Ramos (cell line): ENCODE results near the gene RPS27L.

Source experiments
- in situ Hi-C: fragments of 300-500 bp; cut with MboI; formaldehyde crosslinking; loops from one replicate; pipeline ENCODE4 v1.14.3; 2022; ENCODE audit warnings: low sequenced_read_pairs; ENCODE audit not compliant: unreplicated experiment

Gene RPS27L

GRCh38 chr15:63188247-63188925 is 31.1 kb upstream of the RPS27L start:
- in situ Hi-C loops: no loop called here

GRCh38 chr15:63187589-63188226 is 30.4 kb upstream of the RPS27L start:
- in situ Hi-C loops: no loop called here

GRCh38 chr15:63186065-63186464 is 28.8 kb upstream of the RPS27L start:
- in situ Hi-C loops: no loop called here

GRCh38 chr15:63185206-63185605 is 27.9 kb upstream of the RPS27L start:
- in situ Hi-C loops: no loop called here

- in situ Hi-C loops: no loop called here
Measured at GRCh38 chr15:63181648-63182047, 24.4 kb upstream of the RPS27L start.

GRCh38 chr15:63180746-63181145 is 23.5 kb upstream of the RPS27L start:
- in situ Hi-C loops: no loop called here

GRCh38 chr15:63178034-63178433 is 20.8 kb upstream of the RPS27L start:
- in situ Hi-C loops: no loop called here

GRCh38 chr15:63176302-63176701 is 19.0 kb upstream of the RPS27L start:
- in situ Hi-C loops: no loop called here

GRCh38 chr15:63172851-63173451 is 15.7 kb upstream of the RPS27L start:
- in situ Hi-C loops: no loop called here

- in situ Hi-C loops: no loop called here
Measured at GRCh38 chr15:63172376-63172775, 15.1 kb upstream of the RPS27L start.

- in situ Hi-C loops: no loop called here
Measured at GRCh38 chr15:63169788-63170187, 12.5 kb upstream of the RPS27L start.

- in situ Hi-C loops: no loop called here
Measured at GRCh38 chr15:63166219-63166618, 8.9 kb upstream of the RPS27L start.

GRCh38 chr15:63165166-63165859 is 8.0 kb upstream of the RPS27L start:
- in situ Hi-C loops: no loop called here

- in situ Hi-C loops: no loop called here
Measured at GRCh38 chr15:63163217-63163616, 5.9 kb upstream of the RPS27L start.

- in situ Hi-C loops: no loop called here
Measured at GRCh38 chr15:63160638-63161037, 3.4 kb upstream of the RPS27L start.

- in situ Hi-C loops: no loop called here
Measured at GRCh38 chr15:63157891-63158431, 684 bp upstream of the RPS27L start.

GRCh38 chr15:63156755-63157117 is 541 bp downstream of the RPS27L start:
- in situ Hi-C loops: no loop called here

GRCh38 chr15:63156086-63156710 is 1.1 kb downstream of the RPS27L start:
- in situ Hi-C loops: no loop called here

GRCh38 chr15:63155486-63155885 is 1.8 kb downstream of the RPS27L start:
- in situ Hi-C loops: no loop called here

- in situ Hi-C loops: no loop called here
Measured at GRCh38 chr15:63151665-63152064, 5.6 kb downstream of the RPS27L start.
